ENCODE measurements around the gene OGDH. TPM values are rescaled to one million over a fixed set of nuclear protein-coding genes. Genes with fewer than 3 reads are reported as not detected.

Gene OGDH
- total and polyA plus RNA-seq, 2 experiments from 2014 or later = 13.5 to 76.9 TPM

GRCh38 chr7:44743750-44744149 is 137.3 kb downstream of the OGDH start:
- Mint-ChIP-seq H3K27me3 (ENCODE audit: insufficient read depth, low read depth, poor library complexity) (peaks cover 6% of the 10 kb centered on the region), H3K9me3 (no peaks in the 10 kb centered on the region; the same call in 2 of the 3 replicates), H3K27ac (no peak overlapping the region), H3K4me3 (no peak overlapping the region), H3K36me3 (ENCODE audit: low read depth) (no peaks in the 10 kb centered on the region; the same call in 2 of the 3 replicates), H3K4me1 (peaks cover 6% of the 10 kb centered on the region)
- Histone ChIP-seq H3K4me3 (no peak overlapping the region), H3F3A (replicated peaks; ENCODE audit: low read depth) (no peaks in the 10 kb centered on the region), H3K36me3 (ENCODE audit: insufficient read depth) (no peaks in the 10 kb centered on the region), H3K4me2 (no peak overlapping the region), H2AFZ (0 out of 2 replicates have a peak overlapping the region, but pooled peaks have one; percentile 18), H3K4me1 (ENCODE audit: insufficient read depth) (peaks cover 4% of the 10 kb centered on the region; the same call in 1 of the 2 replicates), H3K79me2 (replicated peaks; ENCODE audit: insufficient read depth) (no peaks in the 10 kb centered on the region), H3K27me3 (ENCODE audit: insufficient read depth) (no peaks in the 10 kb centered on the region), H3K9me2 (ENCODE audit: insufficient read depth) (no peaks in the 10 kb centered on the region), H4K20me1 (replicated peaks; ENCODE audit: insufficient read depth) (no peaks in the 10 kb centered on the region), H3K27ac (ENCODE audit: low read depth) (no peak overlapping the region)
- DNase-seq (ENCODE audit: low spot score) = no peak
- TF ChIP-seq, protein P1, sequence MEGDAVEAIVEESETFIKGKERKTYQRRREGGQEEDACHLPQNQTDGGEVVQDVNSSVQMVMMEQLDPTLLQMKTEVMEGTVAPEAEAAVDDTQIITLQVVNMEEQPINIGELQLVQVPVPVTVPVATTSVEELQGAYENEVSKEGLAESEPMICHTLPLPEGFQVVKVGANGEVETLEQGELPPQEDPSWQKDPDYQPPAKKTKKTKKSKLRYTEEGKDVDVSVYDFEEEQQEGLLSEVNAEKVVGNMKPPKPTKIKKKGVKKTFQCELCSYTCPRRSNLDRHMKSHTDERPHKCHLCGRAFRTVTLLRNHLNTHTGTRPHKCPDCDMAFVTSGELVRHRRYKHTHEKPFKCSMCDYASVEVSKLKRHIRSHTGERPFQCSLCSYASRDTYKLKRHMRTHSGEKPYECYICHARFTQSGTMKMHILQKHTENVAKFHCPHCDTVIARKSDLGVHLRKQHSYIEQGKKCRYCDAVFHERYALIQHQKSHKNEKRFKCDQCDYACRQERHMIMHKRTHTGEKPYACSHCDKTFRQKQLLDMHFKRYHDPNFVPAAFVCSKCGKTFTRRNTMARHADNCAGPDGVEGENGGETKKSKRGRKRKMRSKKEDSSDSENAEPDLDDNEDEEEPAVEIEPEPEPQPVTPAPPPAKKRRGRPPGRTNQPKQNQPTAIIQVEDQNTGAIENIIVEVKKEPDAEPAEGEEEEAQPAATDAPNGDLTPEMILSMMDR (conservative IDR thresholded peaks at IDR 0.05; ENCODE audit: low read depth in 2 of 2) = no peak
- TF ChIP-seq ZNF462 (CRISPR knock-in tag; IDR thresholded peaks at IDR 0.05) = no peak
- no peak for TF ChIP-seq CREB1 (CRISPR knock-in tag; IDR thresholded peaks at IDR 0.05; ENCODE audit: low read depth)
- TF ChIP-seq STAT1 (IDR thresholded peaks at IDR 0.05; ENCODE audit: unreplicated experiment) = no peak
- TF ChIP-seq JUNB (IDR thresholded peaks at IDR 0.05; ENCODE audit: unreplicated experiment) = no peak
- no peak for TF ChIP-seq EZH2 (IDR thresholded peaks at IDR 0.05; ENCODE audit: low read depth, unreplicated experiment)
- TF ChIP-seq, protein P2, sequence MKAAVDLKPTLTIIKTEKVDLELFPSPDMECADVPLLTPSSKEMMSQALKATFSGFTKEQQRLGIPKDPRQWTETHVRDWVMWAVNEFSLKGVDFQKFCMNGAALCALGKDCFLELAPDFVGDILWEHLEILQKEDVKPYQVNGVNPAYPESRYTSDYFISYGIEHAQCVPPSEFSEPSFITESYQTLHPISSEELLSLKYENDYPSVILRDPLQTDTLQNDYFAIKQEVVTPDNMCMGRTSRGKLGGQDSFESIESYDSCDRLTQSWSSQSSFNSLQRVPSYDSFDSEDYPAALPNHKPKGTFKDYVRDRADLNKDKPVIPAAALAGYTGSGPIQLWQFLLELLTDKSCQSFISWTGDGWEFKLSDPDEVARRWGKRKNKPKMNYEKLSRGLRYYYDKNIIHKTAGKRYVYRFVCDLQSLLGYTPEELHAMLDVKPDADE (IDR thresholded peaks at IDR 0.05) = no peak
- TF ChIP-seq, protein P3, sequence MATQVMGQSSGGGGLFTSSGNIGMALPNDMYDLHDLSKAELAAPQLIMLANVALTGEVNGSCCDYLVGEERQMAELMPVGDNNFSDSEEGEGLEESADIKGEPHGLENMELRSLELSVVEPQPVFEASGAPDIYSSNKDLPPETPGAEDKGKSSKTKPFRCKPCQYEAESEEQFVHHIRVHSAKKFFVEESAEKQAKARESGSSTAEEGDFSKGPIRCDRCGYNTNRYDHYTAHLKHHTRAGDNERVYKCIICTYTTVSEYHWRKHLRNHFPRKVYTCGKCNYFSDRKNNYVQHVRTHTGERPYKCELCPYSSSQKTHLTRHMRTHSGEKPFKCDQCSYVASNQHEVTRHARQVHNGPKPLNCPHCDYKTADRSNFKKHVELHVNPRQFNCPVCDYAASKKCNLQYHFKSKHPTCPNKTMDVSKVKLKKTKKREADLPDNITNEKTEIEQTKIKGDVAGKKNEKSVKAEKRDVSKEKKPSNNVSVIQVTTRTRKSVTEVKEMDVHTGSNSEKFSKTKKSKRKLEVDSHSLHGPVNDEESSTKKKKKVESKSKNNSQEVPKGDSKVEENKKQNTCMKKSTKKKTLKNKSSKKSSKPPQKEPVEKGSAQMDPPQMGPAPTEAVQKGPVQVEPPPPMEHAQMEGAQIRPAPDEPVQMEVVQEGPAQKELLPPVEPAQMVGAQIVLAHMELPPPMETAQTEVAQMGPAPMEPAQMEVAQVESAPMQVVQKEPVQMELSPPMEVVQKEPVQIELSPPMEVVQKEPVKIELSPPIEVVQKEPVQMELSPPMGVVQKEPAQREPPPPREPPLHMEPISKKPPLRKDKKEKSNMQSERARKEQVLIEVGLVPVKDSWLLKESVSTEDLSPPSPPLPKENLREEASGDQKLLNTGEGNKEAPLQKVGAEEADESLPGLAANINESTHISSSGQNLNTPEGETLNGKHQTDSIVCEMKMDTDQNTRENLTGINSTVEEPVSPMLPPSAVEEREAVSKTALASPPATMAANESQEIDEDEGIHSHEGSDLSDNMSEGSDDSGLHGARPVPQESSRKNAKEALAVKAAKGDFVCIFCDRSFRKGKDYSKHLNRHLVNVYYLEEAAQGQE (IDR thresholded peaks at IDR 0.05; ENCODE audit: unreplicated experiment) = no peak
- no peak for TF ChIP-seq POLR2AphosphoS5 (IDR thresholded peaks at IDR 0.05; ENCODE audit: low read depth)
- ATAC-seq = no peak

Measured in GM23338 (cell line).